HG03457 (cell line): Measurements from ENCODE around the gene SIT1.
"Not testable (repeated sequence)": the region's sequence is repeated elsewhere in the genome, so short reads cannot be mapped to it uniquely, and the experiment has no call there.

Experiments
- ATAC-seq: cut with Tn5 transposase; IDR thresholded peaks from one replicate; pipeline ENCODE4 v1.9.1; 2021; ENCODE audit warnings: moderate number of reproducible peaks; ENCODE audit not compliant: unreplicated experiment

Gene SIT1

DNA sequence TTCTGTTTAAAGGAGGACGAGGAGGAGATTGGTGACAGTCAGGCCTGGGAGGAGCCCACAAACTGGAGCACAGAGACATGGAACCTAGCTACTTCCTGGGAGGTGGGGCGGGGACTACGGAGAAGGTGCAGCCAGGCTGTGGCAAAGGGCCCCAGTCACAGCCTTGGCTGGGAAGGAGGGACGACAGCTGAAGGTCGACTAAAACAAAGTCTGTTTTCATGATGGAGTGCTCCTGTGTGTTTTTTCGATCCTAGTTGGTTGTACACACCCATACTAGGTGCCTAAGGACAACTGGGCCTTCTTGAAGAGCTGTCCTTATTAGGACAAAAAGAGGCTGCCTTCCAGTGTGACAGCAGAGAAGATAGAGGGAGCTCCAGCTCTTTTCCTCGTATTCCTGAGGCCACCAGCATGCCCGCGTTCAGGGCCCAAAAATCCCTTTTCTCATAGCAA is 10.3 kb upstream of the SIT1 start:
- ATAC-seq = no peak

DNA sequence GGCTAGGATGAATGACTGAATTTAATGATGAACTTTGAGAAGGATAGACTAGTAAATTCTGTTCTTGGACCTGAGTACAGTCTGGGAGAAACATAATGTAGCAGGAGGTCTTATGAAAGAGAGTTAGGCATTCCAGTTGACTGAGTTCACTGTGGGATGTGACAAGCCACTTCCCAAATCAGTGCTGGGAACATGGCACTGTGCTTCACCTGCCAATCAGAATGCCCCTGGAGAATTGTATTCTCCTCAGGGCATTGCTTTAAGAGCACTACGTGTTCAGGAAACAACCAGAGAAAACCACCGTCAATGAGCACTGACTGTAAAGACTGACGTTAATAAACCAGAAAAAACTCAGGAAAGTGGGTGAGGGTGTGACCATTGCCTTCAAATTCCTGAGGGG is 8.6 kb upstream of the SIT1 start:
- no peak for ATAC-seq

DNA sequence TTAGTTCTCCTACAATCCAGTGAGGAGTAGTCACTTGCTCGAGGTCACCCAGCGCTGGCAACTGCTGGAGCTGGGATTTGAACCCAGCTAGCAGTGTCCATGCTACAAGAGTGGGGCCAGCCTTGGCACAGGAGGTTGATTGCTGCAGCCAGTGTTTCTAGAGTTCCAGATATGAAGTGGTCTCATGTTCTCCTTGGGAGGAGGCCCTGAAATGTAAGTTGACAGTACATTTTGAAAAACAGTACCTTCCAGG is 8.2 kb upstream of the SIT1 start:
- no peak for ATAC-seq

DNA sequence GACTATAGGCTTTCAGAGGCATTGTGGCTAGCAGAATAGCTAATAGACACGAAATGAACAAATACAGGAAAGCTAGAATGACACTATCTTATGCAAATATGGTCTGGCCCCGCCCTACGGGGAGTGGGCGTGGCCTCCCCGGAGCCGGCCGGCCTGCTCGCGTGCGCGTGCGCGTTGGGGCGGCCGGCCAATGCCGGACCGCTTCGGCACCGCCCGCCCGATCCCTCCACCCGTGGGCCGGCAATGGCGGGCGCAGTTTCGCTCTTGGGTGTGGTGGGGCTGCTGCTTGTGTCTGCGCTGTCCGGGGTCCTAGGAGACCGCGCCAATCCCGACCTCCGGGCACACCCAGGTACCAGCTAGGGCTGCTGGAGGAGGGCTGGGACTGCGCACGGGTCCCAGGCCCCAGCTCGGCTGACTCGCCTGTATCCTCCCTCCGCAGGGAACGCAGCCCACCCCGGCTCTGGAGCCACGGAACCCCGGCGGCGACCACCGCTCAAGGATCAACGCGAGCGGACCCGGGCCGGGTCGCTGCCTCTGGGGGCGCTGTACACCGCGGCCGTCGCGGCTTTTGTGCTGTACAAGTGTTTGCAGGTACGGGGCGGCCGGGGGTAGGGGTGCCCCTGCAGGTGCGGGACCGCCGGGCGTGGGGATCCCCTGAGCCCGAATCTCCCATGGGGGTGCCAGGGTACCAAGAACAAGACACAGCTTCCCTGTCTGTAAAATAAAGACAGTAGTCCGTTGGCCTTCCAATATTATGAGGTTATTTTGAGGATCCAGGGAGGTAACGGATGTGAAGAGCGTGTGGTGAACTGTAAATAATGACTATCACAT is 7.6 kb upstream of the SIT1 start, which contains the start of gene CCDC107:
CCDC107 (plus strand) TSS at position 156 of the 831 bp plus-strand sequence; CDS start at position 244, 88 bp downstream.
- ATAC-seq = peak; percentile 38

DNA sequence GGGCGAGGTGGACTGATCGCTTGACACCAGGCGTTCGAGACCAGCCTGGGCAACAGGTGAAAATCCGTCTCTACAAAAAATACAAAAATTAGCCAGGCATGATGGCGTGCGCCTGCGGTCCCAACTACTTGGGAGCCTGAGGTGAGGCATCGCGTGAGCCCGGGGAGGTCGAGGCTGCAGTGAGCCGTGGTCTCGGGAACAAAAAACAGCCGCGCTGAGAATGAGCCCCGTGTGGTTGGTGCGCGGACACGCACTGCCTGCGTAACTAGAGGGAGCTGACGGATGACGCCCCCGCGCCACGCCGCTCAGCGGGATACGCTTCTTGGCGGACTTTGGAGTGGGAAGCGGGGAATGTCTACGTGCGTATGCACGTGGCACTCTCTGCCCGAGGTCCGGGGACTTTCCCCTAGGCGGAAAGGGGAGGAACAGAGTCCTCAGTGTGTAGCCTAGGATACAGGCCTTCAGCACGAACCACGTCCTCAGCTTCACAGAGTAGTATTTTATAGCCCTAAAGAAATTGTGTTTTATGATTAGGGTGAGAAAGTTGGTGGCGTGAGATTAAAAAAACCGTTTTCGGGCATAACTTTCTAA is 6.9 kb upstream of the SIT1 start, which contains the start of gene RMRP:
RMRP (minus strand) TSS at position 474 of the 591 bp plus-strand sequence.
- ATAC-seq = peak; percentile 77

DNA sequence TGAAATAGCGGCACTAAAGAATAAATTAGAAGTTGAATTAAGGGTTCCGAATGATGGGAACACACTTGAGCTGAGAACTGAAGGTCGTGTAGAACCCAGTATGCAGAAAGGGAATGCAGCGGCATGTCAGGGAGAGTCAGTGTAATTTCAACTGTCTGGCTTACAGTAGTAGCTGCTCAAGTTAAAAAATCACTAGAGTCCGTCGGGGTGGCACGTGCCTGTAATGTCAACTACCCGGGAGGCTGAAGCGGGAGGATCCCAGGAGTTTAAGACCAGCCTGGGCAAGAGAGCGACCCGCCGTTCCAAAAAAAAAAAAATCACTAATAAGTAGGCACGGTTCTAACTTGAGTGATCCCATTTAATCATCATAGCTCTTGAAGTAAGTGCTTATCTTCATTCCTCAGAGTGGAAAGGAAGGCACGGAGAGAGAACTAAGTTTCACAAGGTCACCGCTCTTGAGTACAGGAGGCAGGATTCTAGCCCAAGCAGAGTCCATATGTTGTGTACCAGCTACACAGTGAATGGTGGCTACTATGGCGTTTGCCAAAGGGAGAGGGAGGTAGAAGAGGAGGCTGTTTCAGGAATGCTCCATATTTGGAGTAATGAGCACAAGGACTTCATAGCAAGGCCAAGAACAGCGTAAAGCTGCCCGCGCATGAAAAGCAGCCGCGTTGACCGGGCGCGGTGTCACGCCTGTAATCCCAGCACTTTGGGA is 6.3 kb upstream of the SIT1 start:
- ATAC-seq = no peak

DNA sequence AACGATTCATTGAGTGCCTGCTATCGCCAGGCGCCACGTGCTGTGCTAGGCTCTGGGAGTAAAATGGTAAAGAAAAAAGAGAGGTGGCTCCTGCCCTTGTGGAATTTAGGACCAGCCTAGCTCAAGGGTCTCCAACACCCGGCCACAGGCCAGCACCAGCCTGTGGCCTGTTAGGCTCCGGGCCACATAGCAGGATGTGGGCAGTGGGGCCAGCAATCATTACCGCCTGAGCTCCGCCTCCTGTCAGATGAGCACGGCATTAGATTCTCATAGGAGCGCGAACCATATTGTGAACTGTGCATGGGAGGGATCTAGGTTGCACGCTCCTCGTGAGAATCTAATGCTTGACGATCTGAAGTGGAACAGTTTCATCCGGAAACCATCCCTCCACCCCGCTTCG is 5.6 kb upstream of the SIT1 start:
- no peak for ATAC-seq

DNA sequence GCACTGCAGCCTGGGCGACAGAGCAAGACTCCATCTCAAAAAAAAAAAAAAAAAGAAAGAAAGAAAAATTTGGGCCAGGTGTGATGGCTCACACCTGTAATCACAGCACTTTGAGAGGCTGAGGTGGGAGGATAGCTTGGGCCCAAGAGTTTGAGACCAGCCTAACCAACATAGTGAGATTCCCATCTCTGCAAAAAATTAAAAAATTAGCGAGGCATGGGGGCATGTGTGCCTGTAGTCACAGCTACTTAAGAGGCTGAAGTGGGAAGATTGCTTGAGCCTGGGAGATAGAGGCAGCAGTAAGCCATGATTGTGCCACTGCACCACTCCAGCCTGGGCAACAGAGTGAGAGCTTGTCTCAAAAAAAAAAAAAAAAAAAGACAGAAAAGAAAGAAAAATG is 2.9 kb upstream of the SIT1 start:
- ATAC-seq = no peak

DNA sequence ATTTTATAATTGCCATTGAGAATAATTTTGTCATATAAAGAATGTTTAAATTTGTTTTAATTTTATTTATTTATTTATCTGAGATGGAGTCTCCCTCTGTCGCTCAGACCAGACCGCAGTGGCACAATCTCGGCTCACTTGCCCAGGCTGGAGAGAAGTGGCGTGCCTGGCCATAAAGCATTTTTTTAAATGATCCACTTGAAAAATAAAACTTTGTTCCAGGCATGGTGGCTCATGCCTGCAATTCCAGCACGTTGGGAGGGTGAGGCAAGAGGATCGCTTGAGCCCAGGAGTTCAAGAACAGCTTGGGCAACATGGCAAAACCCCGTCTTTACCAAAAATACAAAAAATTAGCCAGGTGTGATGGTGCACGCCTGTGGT is 2.1 kb upstream of the SIT1 start:
- no peak for ATAC-seq

DNA sequence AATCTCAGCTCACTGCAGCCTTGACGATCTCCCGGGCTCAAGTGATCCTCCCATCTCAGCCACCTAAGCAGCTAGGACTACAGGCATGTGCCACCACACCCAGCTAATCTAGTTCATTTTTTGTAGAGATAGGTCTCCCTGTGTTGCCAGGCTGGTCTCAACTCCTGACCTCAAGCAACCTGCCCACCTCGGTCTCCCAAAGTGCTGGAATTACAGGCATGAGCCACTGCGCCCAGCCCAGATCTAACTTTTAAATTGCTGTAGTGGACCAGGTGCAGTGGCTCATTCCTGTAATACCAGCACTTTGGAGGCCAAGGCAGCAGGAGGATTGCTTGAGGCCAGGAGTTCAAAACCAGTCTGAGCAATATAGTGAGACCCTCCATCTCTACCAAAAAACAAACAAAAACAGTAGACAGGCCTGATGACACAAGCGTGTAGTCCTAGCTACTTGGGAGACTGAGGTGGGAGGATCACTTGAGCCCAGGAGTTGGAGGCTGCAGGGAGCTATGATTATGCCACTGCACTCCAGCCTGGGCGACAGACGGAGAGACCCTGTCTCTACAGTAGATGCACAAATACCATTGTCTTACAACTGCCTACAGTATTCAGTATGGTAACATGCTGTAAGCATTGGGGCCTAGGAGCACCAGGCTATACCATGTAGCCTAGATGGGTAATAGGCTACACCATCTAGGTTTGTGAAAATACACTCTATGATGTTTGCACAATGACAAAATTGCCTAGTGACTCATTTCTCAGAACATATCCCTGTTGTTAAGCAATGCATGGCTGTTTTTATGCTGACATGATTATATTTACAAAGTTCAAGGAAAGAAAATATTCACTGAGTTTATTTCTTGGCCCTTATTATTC is 1.5 kb upstream of the SIT1 start:
- no peak for ATAC-seq

DNA sequence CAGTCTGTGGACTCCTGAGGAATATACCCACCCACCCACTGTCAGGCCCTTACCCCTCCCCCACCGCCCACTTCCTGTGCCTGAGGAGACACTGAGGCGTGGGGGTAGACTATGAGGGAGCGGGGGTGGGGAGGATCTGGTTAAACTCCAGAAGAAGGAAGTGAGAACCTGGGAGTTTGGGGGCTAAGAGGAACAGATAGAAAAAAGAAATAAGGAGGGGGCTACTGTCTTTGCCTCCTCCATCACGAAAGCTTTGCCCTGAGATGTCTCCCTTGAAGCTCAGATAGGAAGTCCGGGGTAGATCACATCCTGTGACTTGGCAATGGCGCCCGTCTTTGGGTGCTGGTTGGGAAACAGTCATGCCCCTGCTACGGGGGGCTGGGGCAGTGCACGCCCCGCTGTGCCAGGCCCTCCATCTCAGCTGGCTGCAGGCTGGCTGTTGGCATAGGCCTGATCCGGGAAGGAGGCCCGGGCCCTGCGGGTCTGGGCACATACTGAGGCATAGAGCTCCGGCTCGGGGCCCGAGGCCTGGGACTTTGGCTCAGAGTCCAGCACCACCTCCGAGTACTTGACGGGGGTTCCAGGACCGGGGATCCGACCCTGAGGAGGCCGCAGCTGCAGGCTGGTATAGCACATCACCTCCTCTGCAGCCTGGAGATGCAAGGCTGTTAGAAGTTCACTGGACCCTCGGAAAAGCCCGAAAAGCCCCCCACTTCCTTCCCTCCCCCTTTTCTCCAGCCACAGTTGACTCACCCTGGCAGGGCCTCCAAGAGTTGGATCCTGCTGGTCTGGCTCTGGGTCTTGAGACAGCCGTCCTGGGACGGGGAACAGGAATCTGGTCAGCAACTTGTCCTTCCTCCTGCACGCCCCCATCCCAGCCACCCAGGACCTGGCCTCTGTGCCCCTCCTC is 1.0 kb downstream of the SIT1 start:
- ATAC-seq = no peak

DNA sequence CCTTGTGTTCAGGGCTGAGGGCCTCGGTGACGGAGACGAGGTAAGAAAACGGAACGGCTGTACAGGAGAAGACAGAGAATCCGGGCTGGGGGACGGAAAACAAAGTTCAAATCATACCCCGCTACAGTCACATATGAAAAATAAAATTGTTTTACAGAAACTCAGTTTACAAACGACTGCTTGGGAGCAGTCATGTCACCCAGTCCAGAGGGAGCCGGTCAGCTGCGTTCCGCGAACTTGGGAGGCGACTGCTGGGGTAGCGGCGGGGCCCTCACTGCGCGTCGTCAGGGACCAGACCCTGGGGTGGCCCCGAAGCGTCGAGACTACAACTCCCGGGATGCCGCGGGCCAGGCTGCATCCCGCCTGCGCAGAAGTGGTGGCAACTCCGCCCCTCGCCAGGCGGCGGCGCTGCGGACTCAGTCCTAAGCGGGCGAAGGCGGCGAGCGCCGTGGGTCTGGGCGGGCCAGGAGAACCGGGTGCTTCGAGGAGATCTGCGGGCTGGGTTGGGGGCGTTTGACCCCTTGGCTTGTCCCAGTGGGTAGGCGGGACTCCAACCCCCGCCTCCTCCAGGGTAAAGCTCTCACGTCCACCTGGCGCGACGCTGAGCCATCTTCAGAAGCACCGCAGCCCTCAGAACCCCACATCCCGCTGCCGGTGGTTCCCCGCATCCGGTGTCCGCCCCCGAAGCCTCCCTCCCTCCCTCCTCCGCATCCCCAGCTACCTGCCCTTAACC is 4.0 kb downstream of the SIT1 start:
- ATAC-seq = peak; percentile 69

DNA sequence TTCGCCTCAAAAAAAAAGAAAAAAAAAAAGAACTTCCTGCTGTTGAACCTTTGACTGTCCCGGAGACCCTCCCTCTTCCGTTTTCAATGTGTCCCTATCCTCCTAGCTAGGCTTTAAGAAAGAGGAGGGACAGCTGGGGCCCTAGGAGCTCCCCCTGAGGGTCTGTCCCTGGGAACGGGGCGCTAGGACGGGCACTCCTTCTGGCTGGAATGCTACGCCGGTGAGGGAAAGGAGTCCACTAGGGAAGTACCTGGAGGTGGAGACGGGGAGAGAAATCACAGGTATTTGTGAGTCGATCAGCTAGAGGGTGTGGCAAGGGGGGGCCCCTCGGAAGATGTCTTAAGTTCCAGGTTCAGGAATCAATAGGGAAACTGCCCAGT is 4.6 kb downstream of the SIT1 start:
- ATAC-seq = no peak

DNA sequence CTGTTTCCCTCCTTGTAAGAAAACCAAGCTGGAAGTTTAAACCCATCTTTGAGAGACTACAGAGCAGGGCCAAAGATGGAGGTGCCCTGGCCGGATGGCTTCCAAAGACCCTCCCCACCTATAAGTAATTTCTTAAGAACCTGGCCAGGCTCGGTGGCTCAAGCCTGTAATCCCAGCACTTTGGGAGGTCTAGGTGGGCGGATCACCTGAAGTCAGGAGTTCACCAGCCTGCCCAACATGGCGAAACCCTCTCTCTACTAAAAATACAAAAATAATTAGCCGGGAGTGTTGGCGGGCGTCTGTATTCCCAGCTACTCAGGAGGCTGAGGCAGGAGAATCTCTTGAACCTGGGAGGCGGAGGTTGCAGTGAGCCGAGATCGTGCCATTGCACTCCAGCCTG is 5.0 kb downstream of the SIT1 start:
- ATAC-seq = not testable (repeated sequence)

DNA sequence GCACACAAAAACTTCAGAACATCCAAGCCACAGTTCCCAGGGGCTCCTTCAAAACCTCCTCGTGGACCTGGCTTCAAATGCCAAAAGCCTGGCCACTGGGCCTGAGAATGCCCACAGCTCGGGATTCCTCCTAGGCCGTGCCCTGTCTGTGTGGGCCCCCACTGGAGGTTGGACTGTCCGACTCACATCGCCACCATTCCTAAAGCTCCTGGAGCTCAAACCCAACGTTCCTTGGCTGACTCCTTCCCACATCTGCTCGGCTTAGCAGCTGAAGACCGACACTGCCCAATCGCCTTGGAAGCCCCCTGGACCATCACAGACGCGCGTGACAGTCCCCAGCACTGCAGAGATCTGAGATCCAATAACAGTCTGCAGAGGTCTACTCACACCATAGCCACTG is 7.7 kb downstream of the SIT1 start:
- no peak for ATAC-seq

DNA sequence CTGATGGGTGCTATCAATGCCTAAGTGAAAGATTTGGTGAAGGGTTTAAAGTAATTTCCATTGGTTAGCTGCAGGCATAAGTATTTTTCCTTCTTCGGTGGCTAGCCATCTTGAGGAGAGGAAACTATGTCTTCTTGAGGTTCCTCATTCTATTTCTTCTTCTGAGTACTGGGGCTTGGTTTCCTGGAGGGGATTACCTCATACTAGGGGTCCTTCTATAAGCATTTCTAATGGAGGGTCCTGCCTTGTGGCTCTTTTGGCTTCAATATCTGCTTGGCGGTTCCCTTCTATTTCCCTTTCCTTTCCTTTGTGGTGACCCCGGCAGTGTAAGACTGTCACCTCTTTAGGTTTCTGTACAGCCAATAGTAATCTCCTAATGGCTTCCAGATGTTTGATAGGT is 9.3 kb downstream of the SIT1 start:
- ATAC-seq = not testable (repeated sequence)

DNA sequence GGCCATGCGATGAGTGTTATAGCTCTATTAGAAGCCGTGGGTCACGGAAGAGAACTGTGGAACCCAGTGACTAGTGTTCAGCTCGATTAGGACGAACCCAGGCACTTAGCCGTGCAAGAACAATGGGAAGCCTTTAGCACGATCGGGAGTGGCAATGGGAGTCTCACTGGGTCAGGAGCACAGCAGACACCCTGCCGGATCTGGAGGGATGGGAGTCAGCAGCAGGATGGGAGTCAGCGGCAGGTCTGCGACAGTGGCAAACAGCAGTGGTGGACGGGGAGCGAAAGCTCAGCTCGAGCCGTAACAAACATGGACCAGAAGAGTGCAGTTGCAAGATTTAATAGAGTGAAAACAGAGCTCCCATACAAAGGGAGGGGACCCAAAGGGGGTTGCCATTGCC is 10.3 kb downstream of the SIT1 start:
- ATAC-seq = not testable (repeated sequence)

DNA sequence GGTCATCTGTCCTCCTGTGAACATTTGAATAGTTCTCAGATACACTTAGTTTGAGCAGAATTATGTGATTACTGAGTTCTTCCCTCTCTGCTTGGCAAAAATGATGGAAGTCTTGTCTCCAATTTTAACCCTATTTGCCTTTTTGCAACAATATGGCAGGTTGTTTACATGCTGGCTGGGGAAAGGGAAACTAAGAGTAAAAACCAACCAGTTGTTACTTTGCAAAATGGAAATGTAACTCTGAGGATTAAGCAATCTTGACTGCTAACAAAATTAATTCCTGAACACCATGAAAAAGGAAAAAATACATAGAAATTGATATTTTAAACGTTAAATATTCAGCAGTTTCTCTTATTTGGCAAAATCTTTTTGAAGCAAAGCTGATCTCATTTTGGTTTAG is 11.1 kb downstream of the SIT1 start:
- ATAC-seq = no peak

DNA sequence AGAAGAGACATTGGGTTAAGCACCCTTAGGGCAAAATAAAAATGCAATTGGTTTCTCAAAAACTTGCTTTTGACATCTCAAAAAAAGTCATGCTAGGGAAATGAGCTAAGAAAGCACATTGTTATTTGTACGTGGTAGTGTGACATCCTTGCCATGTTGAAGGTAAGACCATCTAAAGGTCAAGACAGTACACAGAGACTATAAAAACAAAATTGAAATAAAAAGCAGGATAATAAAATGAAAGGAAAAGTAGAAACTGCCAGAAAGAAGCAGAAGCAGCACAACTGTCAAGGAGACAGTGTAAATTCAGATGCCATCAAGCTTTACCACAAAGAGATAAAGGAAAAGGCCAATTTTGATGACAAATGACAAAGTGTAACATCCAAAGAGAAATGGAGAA is 11.5 kb downstream of the SIT1 start:
- ATAC-seq = not testable (repeated sequence)
